Osteocyte (in vitro differentiated cells): ENCODE data around the gene SPINT2. TPM values are rescaled to one million over a fixed set of nuclear protein-coding genes. Genes with fewer than 3 reads are reported as not detected.

Experiments used
- DNase-seq: peaks from one replicate; pipeline ENCODE4 v3.0.0; 2021; ENCODE audit warnings: mixed read lengths; ENCODE audit not compliant: unreplicated experiment; ENCODE audit errors: extremely low spot score
- H3K27ac Mint-ChIP-seq: one replicate; pipeline ENCODE4 v1.8.0; 2021; ENCODE audit warnings: mild to moderate bottlenecking, mixed read lengths; ENCODE audit not compliant: unreplicated experiment
- H3K27me3 Mint-ChIP-seq: one replicate; pipeline ENCODE4 v1.8.0; 2021; ENCODE audit warnings: mixed read lengths; ENCODE audit not compliant: unreplicated experiment
- H3K36me3 Mint-ChIP-seq: one replicate; pipeline ENCODE4 v1.8.0; 2021; ENCODE audit warnings: mixed read lengths; ENCODE audit not compliant: unreplicated experiment
- H3K4me1 Mint-ChIP-seq: one replicate; pipeline ENCODE4 v1.8.0; 2021; ENCODE audit warnings: mixed read lengths; ENCODE audit not compliant: unreplicated experiment
- H3K4me3 Mint-ChIP-seq: one replicate; pipeline ENCODE4 v1.8.0; 2021; ENCODE audit warnings: mild to moderate bottlenecking, moderate library complexity, mixed read lengths; ENCODE audit not compliant: unreplicated experiment
- H3K9me3 Mint-ChIP-seq: one replicate; pipeline ENCODE4 v1.8.0; 2021; ENCODE audit warnings: mixed read lengths; ENCODE audit not compliant: unreplicated experiment
- CTCF ChIP-seq: fragments of 200-600 bp; sonication (generic); IDR thresholded peaks from 2 replicates; pipeline ENCODE4 v1.5.0; 2021; ENCODE audit warnings: antibody characterized with exemption, mild to moderate bottlenecking, moderate library complexity
- total RNA-seq: library from RNA; stranded (reverse); gene quantifications from 2 replicates; pipeline ENCODE4 v1.2.1, GENCODE V29; 2021

The SPINT2 gene
- total RNA-seq, 1 donor from 2014 or later = 30.4 TPM

GRCh38 chr19:38291855-38292254 is 27.5 kb downstream of the SPINT2 start:
- H3K27me3 Mint-ChIP-seq = no peaks in the 10 kb centered on the region
- H3K4me1 Mint-ChIP-seq = peaks cover 27% of the 10 kb centered on the region
- H3K9me3 Mint-ChIP-seq = no peaks in the 10 kb centered on the region
- no peak overlapping the region for H3K27ac Mint-ChIP-seq
- no peaks in the 10 kb centered on the region for H3K36me3 Mint-ChIP-seq
- DNase-seq = no peak
- TF ChIP-seq CTCF = no peak
- H3K4me3 Mint-ChIP-seq = no peak overlapping the region

DNA sequence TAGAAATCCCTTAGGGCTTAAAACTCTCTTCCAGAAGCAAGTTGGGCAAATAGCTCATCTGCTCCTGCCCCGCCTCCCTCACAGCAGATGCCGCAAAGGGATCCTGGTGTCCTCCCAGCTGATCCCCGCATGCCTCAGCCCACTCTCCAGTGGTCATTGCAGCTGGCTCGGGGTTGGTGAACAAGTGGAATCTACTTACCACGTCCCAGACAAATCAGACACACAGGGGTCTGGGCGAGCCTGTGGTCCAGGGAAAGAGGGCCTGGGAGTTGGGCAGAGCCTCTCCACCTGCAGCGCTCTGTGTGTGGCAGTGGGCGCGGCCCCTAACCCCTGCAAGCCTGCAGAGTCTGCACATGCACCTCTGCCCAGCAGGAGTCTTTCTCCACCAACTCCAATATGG is 28.9 kb downstream of the SPINT2 start:
- Mint-ChIP-seq H3K4me3 (no peak overlapping the region), H3K9me3 (no peaks in the 10 kb centered on the region), H3K36me3 (no peaks in the 10 kb centered on the region), H3K27ac (no peak overlapping the region), H3K27me3 (no peaks in the 10 kb centered on the region), H3K4me1 (peaks cover 24% of the 10 kb centered on the region)
- no peak for TF ChIP-seq CTCF
- no peak for DNase-seq

DNA sequence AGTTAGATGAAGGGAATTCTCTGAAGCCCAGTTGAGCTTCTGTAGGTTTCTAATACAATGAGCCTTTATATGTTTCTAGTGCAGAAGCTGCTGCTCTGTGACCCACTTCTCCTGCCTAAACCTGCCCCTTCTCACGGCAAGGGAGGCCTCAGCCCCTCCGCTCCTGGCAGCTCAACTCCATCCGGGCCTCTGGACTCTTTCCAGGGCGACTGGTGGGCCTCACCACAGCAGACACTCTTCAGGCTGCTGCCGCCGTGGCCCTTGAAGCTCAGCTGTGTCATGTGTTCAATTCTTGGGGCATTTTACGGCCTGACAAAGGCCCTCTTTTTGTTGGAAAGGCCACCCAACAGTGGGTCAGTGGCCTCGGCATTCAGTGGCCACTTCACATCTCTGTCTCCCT is 29.7 kb downstream of the SPINT2 start:
- DNase-seq = no peak
- no peaks in the 10 kb centered on the region for H3K9me3 Mint-ChIP-seq
- H3K36me3 Mint-ChIP-seq = no peaks in the 10 kb centered on the region
- H3K27me3 Mint-ChIP-seq = no peaks in the 10 kb centered on the region
- peaks cover 31% of the 10 kb centered on the region for H3K4me1 Mint-ChIP-seq
- no peak overlapping the region for H3K4me3 Mint-ChIP-seq
- no peak for TF ChIP-seq CTCF
- no peak overlapping the region for H3K27ac Mint-ChIP-seq

- no peak for TF ChIP-seq CTCF
- peaks cover 32% of the 10 kb centered on the region for H3K4me1 Mint-ChIP-seq
- no peaks in the 10 kb centered on the region for H3K9me3 Mint-ChIP-seq
- peaks cover 2% of the 10 kb centered on the region for H3K36me3 Mint-ChIP-seq
- H3K27me3 Mint-ChIP-seq = no peaks in the 10 kb centered on the region
- DNase-seq = no peak
- peak overlapping the region; percentile 89 for H3K27ac Mint-ChIP-seq
- no peak overlapping the region for H3K4me3 Mint-ChIP-seq
Measured at GRCh38 chr19:38298821-38299680, 34.7 kb downstream of the SPINT2 start.

GRCh38 chr19:38303517-38304351 is 39.4 kb downstream of the SPINT2 start, which contains the start of gene C19orf33:
TSS of gene C19orf33 (plus strand) at chr19:38304251. CDS start at chr19:38304262, 11 bp downstream.
- H3K27ac Mint-ChIP-seq = no peak within 1 kb of the TSS
- no peak within 1 kb of the TSS for H3K4me3 Mint-ChIP-seq
- H3K4me1 Mint-ChIP-seq = peaks cover 24% of the 10 kb centered on the region
- H3K36me3 Mint-ChIP-seq = peaks cover 8% of the 10 kb centered on the region
- no peak for TF ChIP-seq CTCF
- DNase-seq = no peak
- H3K9me3 Mint-ChIP-seq = no peaks in the 10 kb centered on the region
- no peaks in the 10 kb centered on the region for H3K27me3 Mint-ChIP-seq
